K562 (cell line): Measurements from ENCODE around the gene LCLAT1. TPM values are rescaled to one million over a fixed set of nuclear protein-coding genes. Genes with fewer than 3 reads are reported as not detected.

Experiments
- ATAC-seq: fragments of 200-7000 bp; cut with Tn5 transposase; 3 replicates; pipeline ENCODE4 v1.9.1; 2020; ENCODE audit warnings: moderate library complexity
- BruUV-seq: library from RNA; stranded (reverse); fragments of 400-500 nt; replicated peaks from 2 replicates; lab custom pipeline; 2021; lab: Mats Ljungman, UMichigan
- CTCF ChIA-PET: fragments of 300-600 bp; formaldehyde crosslinking; extraction: SDS; loops from one replicate; lab custom pipeline; 2021; ENCODE audit warnings: low intra/inter-chr PET ratio; lab: Yijun Ruan, JAX
- POLR2A ChIA-PET: fragments of 300-600, 350-650 bp; sonication (Branson Sonifier 250); formaldehyde crosslinking; extraction: SDS; loops from one replicate; lab custom pipeline; 2021; ENCODE audit warnings: antibody characterized with exemption, inconsistent platforms; lab: Yijun Ruan, JAX
- DNase-seq, 4 experiments: peaks; one replicate each; pipeline versions ENCODE4 v3.0.0 to v3.0.0-alpha.2; 2011 to 2018; ENCODE audit warnings: low spot score in 3 of 4, mixed read lengths in 3 of 4; ENCODE audit errors: extremely low read depth in 1 of 4
- FAIRE-seq: peaks from 2 replicates; lab custom pipeline; 2011; peaks lifted over from hg19 to GRCh38; lab: Jason Lieb, UNC
- H2AFZ ChIP-seq: 2 replicates; pipeline ENCODE4 v1.6.0; 2011; ENCODE audit warnings: low read depth, low read length, control low read depth, inconsistent platforms
- H3K27ac ChIP-seq: fragments of 200-600 bp; 3 replicates; pipeline ENCODE4 v1.8.0; 2011; ENCODE audit warnings: low read depth, mild to moderate bottlenecking, control low read depth, inconsistent platforms, low read length, moderate library complexity, mixed read lengths; ENCODE audit errors: extremely low read depth
- H3K27me3 ChIP-seq, 2 experiments: fragments of 300-600 bp in 1 of 2; 2 replicates in 1 of 2; 3 replicates in 1 of 2; pipeline versions ENCODE4 v1.6.0 to v1.8.0; 2011; ENCODE audit warnings: inconsistent platforms in 2 of 2, low read length in 2 of 2, mild to moderate bottlenecking in 1 of 2, mixed read lengths in 1 of 2, moderate library complexity in 1 of 2; ENCODE audit not compliant: control insufficient read depth in 2 of 2, insufficient read depth in 2 of 2
- H3K36me3 ChIP-seq: fragments of 300-600 bp; 3 replicates; pipeline ENCODE4 v1.8.0; 2011; ENCODE audit warnings: mild to moderate bottlenecking, low read length, inconsistent platforms; ENCODE audit not compliant: control insufficient read depth, insufficient read depth
- H3K4me1 ChIP-seq, 2 experiments: fragments of 200-600 bp in 1 of 2; replicated peaks in 1 of 2; 2 replicates in 1 of 2; 3 replicates in 1 of 2; pipeline versions ENCODE4 v1.5.1 to v1.8.0; 2011; ENCODE audit warnings: inconsistent platforms in 2 of 2, low read length in 2 of 2, mild to moderate bottlenecking in 1 of 2, mixed read lengths in 1 of 2, moderate library complexity in 1 of 2; ENCODE audit not compliant: control insufficient read depth in 2 of 2, insufficient read depth in 2 of 2
- H3K4me2 ChIP-seq: 2 replicates; pipeline ENCODE4 v1.6.1; 2011; ENCODE audit warnings: low read length, control low read depth, inconsistent platforms, mixed read lengths; ENCODE audit not compliant: insufficient read depth
- H3K4me3 ChIP-seq: fragments of 200-600 bp; sonication (generic), shearing (Covaris generic); 2 replicates; pipeline ENCODE4 v1.5.1; 2016; ENCODE audit warnings: control low read depth, inconsistent platforms
- H3K79me2 ChIP-seq: fragments of 200-600 bp; 3 replicates; pipeline ENCODE4 v1.8.0; 2011; ENCODE audit warnings: low read length, inconsistent platforms; ENCODE audit not compliant: control insufficient read depth, insufficient read depth
- H3K9ac ChIP-seq, 2 experiments: 2 replicates each; pipeline versions ENCODE4 v1.6.0 to v1.6.1; 2011; ENCODE audit warnings: low read depth in 2 of 2, low read length in 2 of 2, control low read depth in 1 of 2, inconsistent platforms in 1 of 2, mild to moderate bottlenecking in 1 of 2, mixed read lengths in 1 of 2; ENCODE audit not compliant: insufficient read depth in 1 of 2
- H3K9me1 ChIP-seq: one replicate; pipeline ENCODE4 v1.6.0; 2011; ENCODE audit warnings: inconsistent platforms, mild to moderate bottlenecking, low read length, moderate library complexity; ENCODE audit not compliant: control insufficient read depth, insufficient read depth
- H3K9me3 ChIP-seq: replicated peaks from 2 replicates; pipeline ENCODE4 v1.5.1; 2011; ENCODE audit warnings: low read depth, low read length, inconsistent platforms; ENCODE audit not compliant: control insufficient read depth, insufficient read depth
- H4K20me1 ChIP-seq: replicated peaks from 2 replicates; pipeline ENCODE4 v1.6.1; 2011; ENCODE audit warnings: low read length, inconsistent platforms, mixed read lengths; ENCODE audit not compliant: control insufficient read depth, insufficient read depth
- ARID1B ChIP-seq: fragments of 450-650 bp; IDR thresholded peaks from 2 replicates; pipeline ENCODE4 v1.6.1; 2016; ENCODE audit warnings: antibody characterized with exemption, mild to moderate bottlenecking, inconsistent platforms
- CBFA2T3 ChIP-seq: fragments of 450-650 bp; IDR thresholded peaks from 2 replicates; pipeline ENCODE4 v1.6.1; 2017
- ID3 ChIP-seq, 2 experiments: fragments of 250-450 bp in 1 of 2; fragments of 450-650 bp in 1 of 2; sonication (Bioruptor Pico) in 1 of 2; IDR thresholded peaks; 2 replicates each; pipeline versions ENCODE4 v1.6.1 to v1.8.0; 2016 to 2021; ENCODE audit warnings: mild to moderate bottlenecking in 2 of 2, moderate library complexity in 2 of 2, missing compliant biosample characterization in 1 of 2, missing genetic modification characterization in 1 of 2
- JUNB ChIP-seq: fragments of 450-650 bp; formaldehyde crosslinking; conservative IDR thresholded peaks from 2 replicates; pipeline ENCODE4 v1.4.0; 2020; ENCODE audit warnings: mild to moderate bottlenecking
- NCOA1 ChIP-seq: fragments of 450-650 bp; IDR thresholded peaks from 2 replicates; pipeline ENCODE4 v1.6.1; 2016; ENCODE audit warnings: low read depth
- NKRF ChIP-seq: fragments of 450-650 bp; IDR thresholded peaks from 2 replicates; pipeline ENCODE4 v1.6.1; 2016; ENCODE audit warnings: borderline replicate concordance
- U2AF1 ChIP-seq: fragments of 200-400 bp; formaldehyde crosslinking; optimal IDR thresholded peaks from 2 replicates; pipeline ENCODE3; 2017; ENCODE audit warnings: mild to moderate bottlenecking, low read depth, low read length, moderate library complexity
- ZNF551 ChIP-seq: fragments of 250-450 bp; sonication (Bioruptor Pico); IDR thresholded peaks from 2 replicates; pipeline ENCODE4 v1.5.0; 2021; ENCODE audit warnings: mild to moderate bottlenecking, moderate library complexity
- WGBS: fragments of 100-300 bp; shearing (Covaris generic); methylation state at CpG from one replicate; pipeline ENCODE4 v1.1.6; 2016; ENCODE audit warnings: low coverage, mixed read lengths; ENCODE audit not compliant: insufficient coverage; ENCODE audit errors: missing lambda C conversion rate; 5-methylcytosine and 5-hydroxymethylcytosine counted together
- in situ Hi-C: fragments of 300-500 bp; cut with MboI; formaldehyde crosslinking; loops from 4 replicates; pipeline ENCODE4 v1.15.0; 2018; ENCODE audit warnings: inconsistent platforms, mixed read lengths
- intact Hi-C: fragments of 100-400 bp; cut with micrococcal nuclease; formaldehyde crosslinking; loops from 2 replicates; pipeline ENCODE4 v1.14.2; 2022
- polyA plus RNA-seq, 8 experiments: library from polyadenylated mRNA; depleted of rRNA in 4 of 8; stranded (reverse) in 5 of 8; unstranded in 3 of 8; fragments of >200 nt; fragmentation: Nextera tagmentation in 2 of 8; fragmentation: Illumina TruSeq in 1 of 8; extraction: Ambion mirVana in 2 of 8; extraction: Trizol in 1 of 8; gene quantifications; 2 replicates each; pipeline versions ENCODE4 v1.2.1 to v1.2.3, GENCODE V29; 2011 to 2014; ENCODE audit warnings: inconsistent platforms in 1 of 8, missing spikeins in 1 of 8
- total RNA-seq, 7 experiments: library from RNA; depleted of rRNA in 6 of 7; stranded (reverse); fragments of >200 nt in 6 of 7; fragmentation: Illumina TruSeq in 2 of 7; extraction: Trizol in 2 of 7; gene quantifications; 2 replicates each; pipeline versions ENCODE4 v1.2.1 to v1.2.3, GENCODE V29; 2011 to 2021; ENCODE audit warnings: low replicate concordance in 1 of 7

The LCLAT1 gene
- total and polyA plus RNA-seq, 9 of the 15 experiments (the other 6 are each of a cell fraction or from before 2014, with no cell fraction given) = 8.9 to 63.3 (median 25.4) TPM

GRCh38 chr2:30450025-30450424 lies 3.0 kb downstream of the LCLAT1 start:
- Histone ChIP-seq H3K79me2 (peaks cover 75% of the 10 kb centered on the region), H2AFZ (no peak overlapping the region), H3K27me3 (no peaks in the 10 kb centered on the region), H3K27ac (no peak overlapping the region), H3K4me2 (no peak overlapping the region), H3K9me1 (no peaks in the 10 kb centered on the region), H3K36me3 (peaks cover 15% of the 10 kb centered on the region; the same call in 1 of the 3 replicates)
- FAIRE-seq = no peak
- POLR2A ChIA-PET = interaction anchor here (0.7 to 1.2 kb wide), 4 partner anchors 9 to 257 kb away, joined by 3 to 4 read pairs (median 3); no protein-coding TSS in a partner anchor
- intact Hi-C loops (no loop called here), in situ Hi-C loops (no loop called here)
- WGBS = 100% methylated on average over 1 of the region's 1 CpG
- TF ChIP-seq ZNF551 (no peak), U2AF1 (no peak), NKRF (no peak), NCOA1 (no peak), ID3 (CRISPR knock-in tag; IDR thresholded peaks at IDR 0.05) (no peak), ID3 (tag; IDR thresholded peaks at IDR 0.05) (no peak), ARID1B (no peak), JUNB (CRISPR knock-in tag) (no peak), CBFA2T3 (no peak)
- TF ChIP-seq, all 486 proteins: peak for 0
- no peak for DNase-seq
- Histone ChIP-seq H3K4me3 (no peak overlapping the region), H4K20me1 (no peaks in the 10 kb centered on the region; the same call in 1 of the 2 replicates), H3K4me1 (peaks cover 13 to 16% of the 10 kb centered on the region in 2 experiments), H3K9me3 (no peaks in the 10 kb centered on the region), H3K9ac (no peak overlapping the region; a peak in 1 of 4 replicates)
- BruUV-seq = no TSS peak
- CTCF ChIA-PET = no interaction called here
- ATAC-seq = no peak
